K562 (cell line): Measurements from ENCODE around the gene SQOR. TPM values are rescaled to one million over a fixed set of nuclear protein-coding genes. Genes with fewer than 3 reads are reported as not detected.

Experiments used
- ATAC-seq: fragments of 200-7000 bp; cut with Tn5 transposase; 3 replicates; pipeline ENCODE4 v1.9.1; 2020; ENCODE audit warnings: moderate library complexity
- BruUV-seq: library from RNA; stranded (reverse); fragments of 400-500 nt; replicated peaks from 2 replicates; lab custom pipeline; 2021; lab: Mats Ljungman, UMichigan
- CTCF ChIA-PET: fragments of 300-600 bp; formaldehyde crosslinking; extraction: SDS; loops from one replicate; lab custom pipeline; 2021; ENCODE audit warnings: low intra/inter-chr PET ratio; lab: Yijun Ruan, JAX
- POLR2A ChIA-PET: fragments of 300-600, 350-650 bp; sonication (Branson Sonifier 250); formaldehyde crosslinking; extraction: SDS; loops from one replicate; lab custom pipeline; 2021; ENCODE audit warnings: antibody characterized with exemption, inconsistent platforms; lab: Yijun Ruan, JAX
- DNase-seq, 4 experiments: peaks; one replicate each; pipeline versions ENCODE4 v3.0.0 to v3.0.0-alpha.2; 2011 to 2018; ENCODE audit warnings: low spot score in 3 of 4, mixed read lengths in 3 of 4; ENCODE audit errors: extremely low read depth in 1 of 4
- FAIRE-seq: peaks from 2 replicates; lab custom pipeline; 2011; peaks lifted over from hg19 to GRCh38; lab: Jason Lieb, UNC
- H2AFZ ChIP-seq: 2 replicates; pipeline ENCODE4 v1.6.0; 2011; ENCODE audit warnings: low read depth, low read length, control low read depth, inconsistent platforms
- H3K27ac ChIP-seq: fragments of 200-600 bp; 3 replicates; pipeline ENCODE4 v1.8.0; 2011; ENCODE audit warnings: low read depth, mild to moderate bottlenecking, control low read depth, inconsistent platforms, low read length, moderate library complexity, mixed read lengths; ENCODE audit errors: extremely low read depth
- H3K27me3 ChIP-seq, 2 experiments: fragments of 300-600 bp in 1 of 2; 2 replicates in 1 of 2; 3 replicates in 1 of 2; pipeline versions ENCODE4 v1.6.0 to v1.8.0; 2011; ENCODE audit warnings: inconsistent platforms in 2 of 2, low read length in 2 of 2, mild to moderate bottlenecking in 1 of 2, mixed read lengths in 1 of 2, moderate library complexity in 1 of 2; ENCODE audit not compliant: control insufficient read depth in 2 of 2, insufficient read depth in 2 of 2
- H3K36me3 ChIP-seq: fragments of 300-600 bp; 3 replicates; pipeline ENCODE4 v1.8.0; 2011; ENCODE audit warnings: mild to moderate bottlenecking, low read length, inconsistent platforms; ENCODE audit not compliant: control insufficient read depth, insufficient read depth
- H3K4me1 ChIP-seq, 2 experiments: fragments of 200-600 bp in 1 of 2; replicated peaks in 1 of 2; 2 replicates in 1 of 2; 3 replicates in 1 of 2; pipeline versions ENCODE4 v1.5.1 to v1.8.0; 2011; ENCODE audit warnings: inconsistent platforms in 2 of 2, low read length in 2 of 2, mild to moderate bottlenecking in 1 of 2, mixed read lengths in 1 of 2, moderate library complexity in 1 of 2; ENCODE audit not compliant: control insufficient read depth in 2 of 2, insufficient read depth in 2 of 2
- H3K4me2 ChIP-seq: 2 replicates; pipeline ENCODE4 v1.6.1; 2011; ENCODE audit warnings: low read length, control low read depth, inconsistent platforms, mixed read lengths; ENCODE audit not compliant: insufficient read depth
- H3K4me3 ChIP-seq: fragments of 200-600 bp; sonication (generic), shearing (Covaris generic); 2 replicates; pipeline ENCODE4 v1.5.1; 2016; ENCODE audit warnings: control low read depth, inconsistent platforms
- H3K79me2 ChIP-seq: fragments of 200-600 bp; 3 replicates; pipeline ENCODE4 v1.8.0; 2011; ENCODE audit warnings: low read length, inconsistent platforms; ENCODE audit not compliant: control insufficient read depth, insufficient read depth
- H3K9ac ChIP-seq, 2 experiments: 2 replicates each; pipeline versions ENCODE4 v1.6.0 to v1.6.1; 2011; ENCODE audit warnings: low read depth in 2 of 2, low read length in 2 of 2, control low read depth in 1 of 2, inconsistent platforms in 1 of 2, mild to moderate bottlenecking in 1 of 2, mixed read lengths in 1 of 2; ENCODE audit not compliant: insufficient read depth in 1 of 2
- H3K9me1 ChIP-seq: one replicate; pipeline ENCODE4 v1.6.0; 2011; ENCODE audit warnings: inconsistent platforms, mild to moderate bottlenecking, low read length, moderate library complexity; ENCODE audit not compliant: control insufficient read depth, insufficient read depth
- H3K9me3 ChIP-seq: replicated peaks from 2 replicates; pipeline ENCODE4 v1.5.1; 2011; ENCODE audit warnings: low read depth, low read length, inconsistent platforms; ENCODE audit not compliant: control insufficient read depth, insufficient read depth
- H4K20me1 ChIP-seq: replicated peaks from 2 replicates; pipeline ENCODE4 v1.6.1; 2011; ENCODE audit warnings: low read length, inconsistent platforms, mixed read lengths; ENCODE audit not compliant: control insufficient read depth, insufficient read depth
- CSDE1 ChIP-seq, 2 experiments: fragments of 450-650 bp; IDR thresholded peaks; 2 replicates each; pipeline ENCODE4 v1.6.1; 2016; ENCODE audit warnings: mild to moderate bottlenecking in 1 of 2
- FOXJ3 ChIP-seq: sonication (generic); formaldehyde crosslinking; IDR thresholded peaks from 2 replicates; pipeline ENCODE4 v1.4.0; 2020; ENCODE audit warnings: mild to moderate bottlenecking, missing genetic modification reagents
- FOXK2 ChIP-seq, 2 experiments: fragments of 450-650 bp; IDR thresholded peaks in 1 of 2; conservative IDR thresholded peaks in 1 of 2; 2 replicates each; pipeline ENCODE4 v1.6.1; 2016; ENCODE audit warnings: low read depth in 2 of 2, mild to moderate bottlenecking in 1 of 2
- HINFP ChIP-seq: fragments of 450-650 bp; conservative IDR thresholded peaks from 2 replicates; pipeline ENCODE4 v1.6.1; 2016; ENCODE audit warnings: missing genetic modification characterization, low read depth, mild to moderate bottlenecking, control low read depth, missing compliant biosample characterization
- MCM3 ChIP-seq: fragments of 450-650 bp; IDR thresholded peaks from 2 replicates; pipeline ENCODE4 v1.6.1; 2016
- NR2F6 ChIP-seq: fragments of 450-650 bp; formaldehyde crosslinking; IDR thresholded peaks from 2 replicates; pipeline ENCODE4 v1.4.0; 2020; ENCODE audit warnings: mild to moderate bottlenecking
- POLR2B ChIP-seq: fragments of 450-650 bp; IDR thresholded peaks from 2 replicates; pipeline ENCODE4 v1.6.1; 2018; ENCODE audit warnings: low read depth; ENCODE audit not compliant: partially characterized antibody
- ZNF217 ChIP-seq: sonication (generic); formaldehyde crosslinking; IDR thresholded peaks from 2 replicates; pipeline ENCODE4 v1.8.0; 2022; ENCODE audit warnings: mild to moderate bottlenecking, missing genetic modification reagents
- ZNF449 ChIP-seq: fragments of 250-450 bp; sonication (Bioruptor Pico); IDR thresholded peaks from 2 replicates; pipeline ENCODE4 v1.8.0; 2022; ENCODE audit warnings: moderate library complexity, mild to moderate bottlenecking, inconsistent platforms
- ZNF778 ChIP-seq: fragments of 450-650 bp; formaldehyde crosslinking; IDR thresholded peaks from 2 replicates; pipeline ENCODE4 v1.4.0; 2020; ENCODE audit warnings: mild to moderate bottlenecking, moderate library complexity
- WGBS: fragments of 100-300 bp; shearing (Covaris generic); methylation state at CpG from one replicate; pipeline ENCODE4 v1.1.6; 2016; ENCODE audit warnings: low coverage, mixed read lengths; ENCODE audit not compliant: insufficient coverage; ENCODE audit errors: missing lambda C conversion rate; 5-methylcytosine and 5-hydroxymethylcytosine counted together
- in situ Hi-C: fragments of 300-500 bp; cut with MboI; formaldehyde crosslinking; loops from 4 replicates; pipeline ENCODE4 v1.15.0; 2018; ENCODE audit warnings: inconsistent platforms, mixed read lengths
- intact Hi-C: fragments of 100-400 bp; cut with micrococcal nuclease; formaldehyde crosslinking; loops from 2 replicates; pipeline ENCODE4 v1.14.2; 2022
- polyA plus RNA-seq, 8 experiments: library from polyadenylated mRNA; depleted of rRNA in 4 of 8; stranded (reverse) in 5 of 8; unstranded in 3 of 8; fragments of >200 nt; fragmentation: Nextera tagmentation in 2 of 8; fragmentation: Illumina TruSeq in 1 of 8; extraction: Ambion mirVana in 2 of 8; extraction: Trizol in 1 of 8; gene quantifications; 2 replicates each; pipeline versions ENCODE4 v1.2.1 to v1.2.3, GENCODE V29; 2011 to 2014; ENCODE audit warnings: inconsistent platforms in 1 of 8, missing spikeins in 1 of 8
- total RNA-seq, 7 experiments: library from RNA; depleted of rRNA in 6 of 7; stranded (reverse); fragments of >200 nt in 6 of 7; fragmentation: Illumina TruSeq in 2 of 7; extraction: Trizol in 2 of 7; gene quantifications; 2 replicates each; pipeline versions ENCODE4 v1.2.1 to v1.2.3, GENCODE V29; 2011 to 2021; ENCODE audit warnings: low replicate concordance in 1 of 7
- TF ChIP-seq, protein P1 (sequence below): fragments of 450-650 bp; IDR thresholded peaks from 2 replicates; pipeline ENCODE4 v1.6.1; 2016; ENCODE audit warnings: low read depth

SQOR gene
- total and polyA plus RNA-seq, 9 of the 15 experiments (the other 6 are each of a cell fraction or from before 2014, with no cell fraction given), result 0.32 to 1.6 (median 1.1) TPM

DNA sequence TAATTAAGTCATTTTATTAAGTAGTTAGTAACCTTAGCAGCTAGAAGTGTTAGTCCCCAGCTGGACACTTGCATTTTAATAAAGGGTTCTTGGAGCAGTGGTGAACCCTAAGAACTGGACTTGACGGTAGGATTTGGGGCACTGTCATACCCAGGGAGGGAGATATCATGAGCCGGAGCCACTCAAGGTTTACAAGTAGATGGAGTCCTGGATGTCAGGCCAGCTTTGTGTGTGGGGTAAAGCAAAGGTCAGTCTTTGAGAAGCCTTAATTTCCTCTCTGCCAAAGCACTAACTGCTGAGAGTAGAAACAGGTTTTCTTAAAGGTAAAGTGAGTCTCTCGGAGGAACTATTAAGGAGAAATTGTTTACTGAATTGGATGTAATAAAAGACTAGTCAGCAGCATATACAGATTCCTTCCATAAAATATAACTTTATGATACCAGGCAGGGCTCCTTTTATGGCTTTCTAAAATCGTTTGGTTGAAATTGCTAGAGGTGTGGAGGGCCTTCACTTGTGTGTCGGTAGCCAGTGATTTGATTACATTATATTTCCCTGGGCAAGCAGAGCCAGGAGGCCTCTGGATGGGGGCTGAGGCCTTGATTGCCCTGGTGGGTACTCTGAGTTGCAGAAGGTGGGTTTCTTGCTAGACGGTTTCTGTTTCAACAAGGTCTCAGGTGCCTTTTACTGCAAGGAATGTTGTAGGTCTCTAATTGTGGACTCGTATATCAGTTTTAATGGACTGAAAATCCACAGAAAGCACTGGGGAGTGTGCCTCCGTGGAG, 23.1 kb downstream of the SQOR start:
- no peak overlapping the region for H3K9ac ChIP-seq
- H3K27me3 ChIP-seq, result no peaks in the 10 kb centered on the region
- H3K27ac ChIP-seq, result no peak overlapping the region
- ChIA-PET POLR2A (interaction anchor here (0.5 to 0.6 kb wide), 2 partner anchors 32 to 406 kb away, joined by 3 to 4 read pairs; no protein-coding TSS in a partner anchor), CTCF (no interaction called here)
- H3K36me3 ChIP-seq, result no peaks in the 10 kb centered on the region
- BruUV-seq, result no TSS peak
- H3K9me3 ChIP-seq, result no peaks in the 10 kb centered on the region
- H3K79me2 ChIP-seq, result no peaks in the 10 kb centered on the region
- H3K9me1 ChIP-seq, result no peaks in the 10 kb centered on the region
- WGBS, result 8% methylated on average over 8 of the region's 8 CpGs
- no peak overlapping the region for H3K4me3 ChIP-seq
- FAIRE-seq (no peak), ATAC-seq (no peak), DNase-seq (no peak)
- no peak overlapping the region for H2AFZ ChIP-seq
- H4K20me1 ChIP-seq, result no peaks in the 10 kb centered on the region
- intact Hi-C loops, result no loop called here
- no peak overlapping the region for H3K4me2 ChIP-seq
- in situ Hi-C loops, result no loop called here
- H3K4me1 ChIP-seq, result no peaks in the 10 kb centered on the region
- TF ChIP-seq, protein P1, sequence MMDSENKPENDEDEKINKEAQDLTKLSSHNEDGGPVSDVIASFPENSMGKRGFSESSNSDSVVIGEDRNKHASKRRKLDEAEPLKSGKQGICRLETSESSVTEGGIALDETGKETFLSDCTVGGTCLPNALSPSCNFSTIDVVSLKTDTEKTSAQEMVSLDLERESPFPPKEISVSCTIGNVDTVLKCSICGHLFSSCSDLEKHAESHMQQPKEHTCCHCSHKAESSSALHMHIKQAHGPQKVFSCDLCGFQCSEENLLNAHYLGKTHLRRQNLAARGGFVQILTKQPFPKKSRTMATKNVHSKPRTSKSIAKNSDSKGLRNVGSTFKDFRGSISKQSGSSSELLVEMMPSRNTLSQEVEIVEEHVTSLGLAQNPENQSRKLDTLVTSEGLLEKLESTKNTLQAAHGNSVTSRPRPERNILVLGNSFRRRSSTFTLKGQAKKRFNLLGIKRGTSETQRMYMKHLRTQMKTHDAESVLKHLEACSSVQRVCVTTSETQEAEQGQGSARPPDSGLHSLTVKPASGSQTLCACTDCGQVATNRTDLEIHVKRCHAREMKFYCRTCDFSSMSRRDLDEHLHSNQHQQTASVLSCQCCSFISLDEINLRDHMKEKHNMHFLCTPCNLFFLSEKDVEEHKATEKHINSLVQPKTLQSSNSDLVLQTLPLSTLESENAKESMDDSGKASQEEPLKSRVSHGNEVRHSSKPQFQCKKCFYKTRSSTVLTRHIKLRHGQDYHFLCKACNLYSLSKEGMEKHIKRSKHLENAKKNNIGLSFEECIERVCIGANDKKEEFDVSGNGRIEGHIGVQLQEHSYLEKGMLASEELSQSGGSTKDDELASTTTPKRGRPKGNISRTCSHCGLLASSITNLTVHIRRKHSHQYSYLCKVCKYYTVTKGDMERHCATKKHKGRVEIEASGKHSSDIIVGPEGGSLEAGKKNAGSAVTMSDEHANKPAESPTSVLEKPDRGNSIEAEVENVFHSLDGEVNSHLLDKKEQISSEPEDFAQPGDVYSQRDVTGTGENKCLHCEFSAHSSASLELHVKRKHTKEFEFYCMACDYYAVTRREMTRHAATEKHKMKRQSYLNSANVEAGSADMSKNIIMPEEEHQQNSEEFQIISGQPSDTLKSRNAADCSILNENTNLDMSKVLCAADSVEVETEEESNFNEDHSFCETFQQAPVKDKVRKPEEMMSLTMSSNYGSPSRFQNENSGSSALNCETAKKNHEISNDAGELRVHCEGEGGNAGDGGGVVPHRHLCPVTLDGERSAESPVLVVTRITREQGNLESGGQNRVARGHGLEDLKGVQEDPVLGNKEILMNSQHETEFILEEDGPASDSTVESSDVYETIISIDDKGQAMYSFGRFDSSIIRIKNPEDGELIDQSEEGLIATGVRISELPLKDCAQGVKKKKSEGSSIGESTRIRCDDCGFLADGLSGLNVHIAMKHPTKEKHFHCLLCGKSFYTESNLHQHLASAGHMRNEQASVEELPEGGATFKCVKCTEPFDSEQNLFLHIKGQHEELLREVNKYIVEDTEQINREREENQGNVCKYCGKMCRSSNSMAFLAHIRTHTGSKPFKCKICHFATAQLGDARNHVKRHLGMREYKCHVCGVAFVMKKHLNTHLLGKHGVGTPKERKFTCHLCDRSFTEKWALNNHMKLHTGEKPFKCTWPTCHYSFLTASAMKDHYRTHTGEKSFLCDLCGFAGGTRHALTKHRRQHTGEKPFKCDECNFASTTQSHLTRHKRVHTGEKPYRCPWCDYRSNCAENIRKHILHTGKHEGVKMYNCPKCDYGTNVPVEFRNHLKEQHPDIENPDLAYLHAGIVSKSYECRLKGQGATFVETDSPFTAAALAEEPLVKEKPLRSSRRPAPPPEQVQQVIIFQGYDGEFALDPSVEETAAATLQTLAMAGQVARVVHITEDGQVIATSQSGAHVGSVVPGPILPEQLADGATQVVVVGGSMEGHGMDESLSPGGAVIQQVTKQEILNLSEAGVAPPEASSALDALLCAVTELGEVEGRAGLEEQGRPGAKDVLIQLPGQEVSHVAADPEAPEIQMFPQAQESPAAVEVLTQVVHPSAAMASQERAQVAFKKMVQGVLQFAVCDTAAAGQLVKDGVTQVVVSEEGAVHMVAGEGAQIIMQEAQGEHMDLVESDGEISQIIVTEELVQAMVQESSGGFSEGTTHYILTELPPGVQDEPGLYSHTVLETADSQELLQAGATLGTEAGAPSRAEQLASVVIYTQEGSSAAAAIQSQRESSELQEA, result no peak
- TF ChIP-seq ZNF217 (CRISPR knock-in tag), result no peak
- TF ChIP-seq FOXJ3 (CRISPR knock-in tag), result no peak
- TF ChIP-seq CSDE1 (IDR thresholded peaks at IDR 0.05), result no peak
- TF ChIP-seq NR2F6 (CRISPR knock-in tag), result no peak
- TF ChIP-seq ZNF449 (CRISPR knock-in tag), result no peak
- no peak for TF ChIP-seq HINFP (tag)
- no peak for TF ChIP-seq FOXK2 (conservative IDR thresholded peaks at IDR 0.05 in 1 of 2, IDR thresholded peaks at IDR 0.05 in 1 of 2; ENCODE audit: low read depth in 2 of 2)
- no peak for TF ChIP-seq ZNF778 (CRISPR knock-in tag)
- no peak for TF ChIP-seq MCM3
- no peak for TF ChIP-seq POLR2B
